Measurements from ENCODE around the gene GLB1L2. TPM values are rescaled to one million over a fixed set of nuclear protein-coding genes. Genes with fewer than 3 reads are reported as not detected.

Gene GLB1L2
- total RNA-seq, 1 donor from 2014 or later: 1.7 TPM

- Histone ChIP-seq H3K36me3 (no peaks in the 10 kb centered on the region), H3K9me3 (no peaks in the 10 kb centered on the region), H3K4me3 (peak overlapping the region in 1 of 2 donors; percentile 15), H3K4me1 (peaks cover 0 to 3% of the 10 kb centered on the region in 2 donors), H3K27me3 (no peaks in the 10 kb centered on the region), H3K27ac (no peak overlapping the region)
- DNase-seq (ENCODE audit: low spot score in 2 of 2): no peak
- intact Hi-C loops (cut with DNase I): no loop called here
- no peak for TF ChIP-seq CTCF (IDR thresholded peaks at IDR 0.05)
These were observed 54.2 kb downstream of the GLB1L2 start for GRCh38 chr11:134385774-134386565.

- no peak for DNase-seq (ENCODE audit: low spot score in 2 of 2)
- TF ChIP-seq CTCF (IDR thresholded peaks at IDR 0.05): no peak
- no peaks in the 10 kb centered on the region for H3K9me3 ChIP-seq
- no peak overlapping the region for H3K27ac ChIP-seq
- no peak overlapping the region for H3K4me3 ChIP-seq
- no peaks in the 10 kb centered on the region for H3K27me3 ChIP-seq
- no peaks in the 10 kb centered on the region for H3K36me3 ChIP-seq
- H3K4me1 ChIP-seq: peaks cover 0 to 3% of the 10 kb centered on the region in 2 donors
- intact Hi-C loops (cut with DNase I): no loop called here
These were observed 55.2 kb downstream of the GLB1L2 start for GRCh38 chr11:134386945-134387344.

- Histone ChIP-seq H3K27ac (no peak overlapping the region), H3K27me3 (no peaks in the 10 kb centered on the region), H3K36me3 (no peaks in the 10 kb centered on the region), H3K4me1 (peaks cover 0 to 3% of the 10 kb centered on the region in 2 donors), H3K9me3 (no peaks in the 10 kb centered on the region), H3K4me3 (no peak overlapping the region)
- intact Hi-C loops (cut with DNase I): no loop called here
- no peak for TF ChIP-seq CTCF (IDR thresholded peaks at IDR 0.05)
- DNase-seq (ENCODE audit: low spot score in 2 of 2): no peak
These were observed 55.7 kb downstream of the GLB1L2 start for GRCh38 chr11:134387501-134387900.

GRCh38 chr11:134388590-134388989, 56.8 kb downstream of the GLB1L2 start:
- no peak overlapping the region for H3K27ac ChIP-seq
- H3K4me1 ChIP-seq: peaks cover 0 to 3% of the 10 kb centered on the region in 2 donors
- intact Hi-C loops (cut with DNase I): no loop called here
- no peaks in the 10 kb centered on the region for H3K27me3 ChIP-seq
- H3K36me3 ChIP-seq: no peaks in the 10 kb centered on the region
- no peaks in the 10 kb centered on the region for H3K9me3 ChIP-seq
- DNase-seq (ENCODE audit: low spot score in 2 of 2): no peak
- H3K4me3 ChIP-seq: no peak overlapping the region
- no peak for TF ChIP-seq CTCF (IDR thresholded peaks at IDR 0.05)

GRCh38 chr11:134389464-134390180, 57.8 kb downstream of the GLB1L2 start:
- Histone ChIP-seq H3K27me3 (no peaks in the 10 kb centered on the region), H3K4me3 (no peak overlapping the region), H3K36me3 (no peaks in the 10 kb centered on the region), H3K27ac (no peak overlapping the region), H3K9me3 (no peaks in the 10 kb centered on the region), H3K4me1 (peaks cover 0 to 3% of the 10 kb centered on the region in 2 donors)
- TF ChIP-seq CTCF (IDR thresholded peaks at IDR 0.05): no peak
- DNase-seq (ENCODE audit: low spot score in 2 of 2): no peak
- intact Hi-C loops (cut with DNase I): no loop called here

All from ascending aorta (tissue), 2 donors.